Stimulated activated CD8-positive, alpha-beta memory T cell treated with anti-CD3 and anti-CD28 coated beads, Interleukin-4, amount 100 ng/mL, for 4 hours (primary cell): ENCODE data around the gene CYP3A7.
"Not testable (repeated sequence)": the region's sequence is repeated elsewhere in the genome, so short reads cannot be mapped to it uniquely, and the experiment has no call there.

Experiments used
- DNase-seq, 2 donors: peaks; one replicate each; pipeline ENCODE4 v3.0.0-alpha.2; 2020; ENCODE audit warnings: low read depth in 2 of 2, low spot score in 1 of 2

Gene CYP3A7

GRCh38 chr7:99742737-99743394 lies 7.9 kb upstream of the CYP3A7 start:
- DNase-seq, result no peak

DNA sequence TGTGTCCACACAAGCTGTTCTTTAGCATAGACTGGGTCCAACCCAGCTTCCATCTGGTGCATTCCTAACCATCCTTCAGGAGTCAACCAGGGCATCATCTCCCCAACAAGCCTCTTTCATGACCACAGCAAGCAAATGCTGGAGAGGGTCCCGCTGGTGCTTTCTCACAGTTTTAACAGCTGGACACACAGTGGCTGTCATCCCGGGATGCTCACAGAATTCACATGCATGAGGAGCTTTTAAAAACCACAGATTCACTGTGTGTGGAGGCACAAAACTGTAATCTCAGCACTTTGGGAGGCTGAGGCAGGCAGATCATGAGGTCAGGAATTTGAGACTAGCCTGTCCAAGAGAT lies 6.4 kb upstream of the CYP3A7 start:
- DNase-seq, result no peak

DNA sequence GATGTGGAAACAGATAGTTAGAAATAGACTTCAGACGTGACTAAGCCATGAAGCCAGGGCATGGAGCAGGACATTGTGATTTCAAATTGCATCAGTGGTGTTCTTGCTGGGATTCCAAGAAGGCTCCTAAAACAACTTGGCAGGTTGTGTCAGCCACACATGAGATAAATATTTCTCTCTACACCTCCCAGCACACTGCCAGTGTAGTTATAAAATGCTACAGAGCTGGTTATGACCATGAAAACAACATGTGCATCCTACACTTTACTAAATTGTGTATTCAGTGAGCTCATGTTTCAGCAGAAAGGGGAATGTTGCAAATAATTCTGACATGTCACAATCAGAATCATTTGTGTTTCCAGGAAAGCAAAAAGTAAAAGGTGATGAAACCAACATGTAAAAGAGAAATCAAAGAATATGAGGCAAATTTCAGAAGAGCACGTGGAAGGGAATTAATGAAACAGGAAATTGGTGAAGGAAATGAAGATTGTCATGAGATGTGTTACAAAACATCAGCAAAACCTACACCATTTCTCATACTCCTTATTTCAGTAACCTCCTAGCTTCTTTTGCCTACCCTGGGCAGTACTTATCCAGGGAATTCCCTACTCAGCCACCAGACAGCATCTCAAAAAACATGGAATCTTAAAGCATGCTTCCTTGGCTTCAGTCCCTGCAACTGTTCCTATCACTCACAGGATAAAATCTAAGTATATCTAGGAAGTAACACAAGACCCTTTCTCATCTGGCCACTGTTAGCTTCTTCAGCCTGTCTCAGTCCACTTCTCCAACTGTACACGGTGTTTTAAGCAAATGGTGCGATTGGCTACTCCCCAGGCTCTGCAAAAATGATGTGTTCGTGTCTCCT lies 5.8 kb upstream of the CYP3A7 start:
- DNase-seq, result no peak

- no peak for DNase-seq
These were observed 4.9 kb upstream of the CYP3A7 start for GRCh38 chr7:99739699-99740572.

DNA sequence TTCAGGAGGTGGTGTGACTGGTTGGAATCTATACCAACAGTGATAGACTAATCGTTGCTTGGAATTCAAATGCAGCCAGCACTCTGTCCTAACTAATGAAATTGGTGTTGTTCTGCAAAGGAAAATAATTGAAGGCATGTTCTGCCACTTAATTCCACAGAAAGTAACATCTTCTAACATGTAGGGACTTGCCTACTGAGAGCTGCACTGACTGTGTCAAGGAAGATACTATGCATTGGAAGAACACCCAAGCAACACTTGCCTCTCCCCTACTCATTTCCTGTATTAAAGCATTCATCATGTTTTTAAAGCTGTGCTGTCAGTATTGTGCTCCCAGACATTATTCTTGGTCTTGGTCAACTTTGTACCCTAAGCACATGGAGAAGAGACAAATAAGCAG lies 2.7 kb upstream of the CYP3A7 start:
- no peak for DNase-seq

GRCh38 chr7:99736667-99737066 lies 1.7 kb upstream of the CYP3A7 start:
- DNase-seq, result not testable (repeated sequence)

GRCh38 chr7:99733448-99733847 lies 1.5 kb downstream of the CYP3A7 start:
- DNase-seq, result no peak

GRCh38 chr7:99733003-99733402 lies 2.0 kb downstream of the CYP3A7 start:
- no peak for DNase-seq

DNA sequence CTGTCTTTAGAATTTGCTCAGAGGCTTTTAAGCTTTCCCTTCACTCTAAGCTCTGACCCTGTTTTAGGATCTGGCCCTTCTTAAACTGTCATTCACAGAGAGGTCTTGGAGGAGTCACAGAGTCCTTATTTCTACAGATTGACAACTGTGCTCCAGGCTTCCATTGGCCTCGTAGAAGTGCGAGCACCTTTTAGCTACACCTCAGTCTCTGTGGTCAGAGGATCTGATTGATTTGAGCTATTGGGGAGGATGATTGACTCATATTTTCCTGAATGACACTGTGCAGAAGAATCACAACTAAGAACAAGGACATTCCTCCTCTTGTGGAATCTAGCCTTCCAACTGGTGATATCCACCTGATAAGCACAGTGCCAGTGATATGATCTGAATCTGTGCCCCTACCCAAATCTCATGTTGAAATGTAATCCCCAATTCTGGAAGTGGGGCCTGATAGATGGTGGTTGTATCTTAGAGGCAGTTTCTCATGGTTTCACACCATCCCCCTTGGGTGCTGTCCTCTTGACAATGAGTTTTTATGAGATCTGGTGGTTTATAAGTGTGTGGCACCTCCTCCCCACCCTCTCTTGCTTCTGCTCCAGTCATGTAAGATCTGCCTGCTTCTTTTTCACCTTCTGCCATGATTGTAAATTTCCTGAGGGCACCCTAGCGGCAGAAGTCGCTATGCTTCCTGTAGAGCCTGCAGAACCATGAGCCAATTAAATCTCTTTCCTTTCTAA lies 3.2 kb downstream of the CYP3A7 start:
- DNase-seq, result no peak

- no peak for DNase-seq
These were observed 4.0 kb downstream of the CYP3A7 start for GRCh38 chr7:99730992-99731391.

DNA sequence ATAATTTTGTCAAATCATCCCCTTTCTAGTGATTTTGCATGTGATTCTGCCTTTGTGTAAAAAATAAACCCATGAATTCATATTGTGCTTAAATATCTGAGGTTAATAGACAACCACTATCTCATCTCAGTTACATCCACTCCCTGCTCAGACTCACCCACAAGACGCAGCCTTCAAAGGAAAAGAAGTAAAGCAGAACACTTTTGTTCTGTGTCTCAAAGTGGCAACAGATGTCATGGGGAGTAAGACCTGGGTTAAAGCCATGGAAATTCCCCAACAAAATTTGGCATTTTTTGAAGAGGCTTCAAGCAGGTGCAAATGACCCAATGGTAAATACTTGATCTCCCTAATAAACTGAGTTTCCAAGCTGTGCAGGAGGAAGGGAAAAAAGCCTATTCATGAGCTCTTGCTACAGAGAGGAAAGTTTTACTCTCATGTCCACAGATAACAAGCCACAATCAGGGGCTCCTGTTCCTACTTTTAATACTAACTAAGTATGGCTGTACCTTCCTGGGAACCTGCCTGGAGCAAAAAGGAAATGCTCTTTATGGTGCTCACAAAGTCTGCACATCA lies 4.7 kb downstream of the CYP3A7 start:
- DNase-seq, result no peak

DNA sequence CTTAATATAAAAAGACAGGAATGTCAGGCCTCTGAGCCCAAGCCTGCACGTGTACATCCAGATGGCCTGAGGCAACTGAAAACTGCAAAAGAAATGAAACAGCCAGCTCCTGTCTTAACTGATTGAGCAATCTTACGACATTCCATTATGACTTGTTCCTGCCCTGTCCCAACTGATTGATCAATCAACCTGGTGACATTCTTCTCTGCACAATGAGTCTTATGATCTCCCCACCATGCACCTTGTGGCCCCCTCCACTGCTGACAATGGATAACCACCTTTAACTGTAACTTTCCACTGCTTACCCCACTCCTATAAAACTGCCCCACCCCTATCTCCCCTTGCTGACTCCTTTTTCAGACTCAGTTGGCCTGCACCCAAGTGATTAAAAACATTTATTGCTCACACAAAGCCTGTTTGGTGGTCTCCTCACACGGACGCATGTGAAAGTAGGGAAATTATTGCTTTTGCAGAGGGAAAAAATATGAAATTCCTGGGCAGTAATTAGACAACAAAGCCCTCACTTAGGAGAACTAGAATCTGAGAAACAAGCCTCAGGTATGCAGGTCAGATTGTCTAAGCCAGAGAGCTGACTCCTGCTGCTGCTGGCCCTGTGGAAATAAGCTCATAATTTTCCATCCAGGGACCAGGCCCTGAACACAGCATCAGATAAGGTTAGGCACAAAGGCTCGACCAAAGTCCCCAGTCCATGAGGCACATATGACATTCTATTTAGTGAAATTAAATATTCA lies 5.3 kb downstream of the CYP3A7 start:
- DNase-seq, result no peak

GRCh38 chr7:99728615-99729014 lies 6.4 kb downstream of the CYP3A7 start:
- no peak for DNase-seq

DNA sequence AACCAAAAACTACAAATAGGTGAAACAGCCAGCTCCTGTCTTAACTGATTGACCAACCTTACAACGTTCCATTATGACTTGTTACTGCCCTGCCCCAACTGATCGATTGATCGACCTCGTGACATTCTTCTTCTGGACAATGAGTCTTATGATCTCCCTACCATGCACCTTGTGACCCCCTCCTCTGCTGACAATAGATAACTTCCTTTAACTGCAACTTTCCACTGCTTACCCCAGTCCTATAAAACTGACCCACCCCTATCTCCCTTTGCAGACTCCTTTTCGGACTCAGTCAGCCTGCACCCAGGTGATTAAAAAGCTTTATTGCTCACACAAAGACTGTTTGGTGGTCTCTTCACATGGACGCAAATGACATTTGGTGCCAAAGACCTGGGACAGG lies 11.8 kb downstream of the CYP3A7 start:
- not testable (repeated sequence) for DNase-seq

- no peak for DNase-seq
These were observed 14.0 kb downstream of the CYP3A7 start for GRCh38 chr7:99720800-99721595.

- no peak for DNase-seq
These were observed 14.8 kb downstream of the CYP3A7 start for GRCh38 chr7:99719996-99720769.

DNA sequence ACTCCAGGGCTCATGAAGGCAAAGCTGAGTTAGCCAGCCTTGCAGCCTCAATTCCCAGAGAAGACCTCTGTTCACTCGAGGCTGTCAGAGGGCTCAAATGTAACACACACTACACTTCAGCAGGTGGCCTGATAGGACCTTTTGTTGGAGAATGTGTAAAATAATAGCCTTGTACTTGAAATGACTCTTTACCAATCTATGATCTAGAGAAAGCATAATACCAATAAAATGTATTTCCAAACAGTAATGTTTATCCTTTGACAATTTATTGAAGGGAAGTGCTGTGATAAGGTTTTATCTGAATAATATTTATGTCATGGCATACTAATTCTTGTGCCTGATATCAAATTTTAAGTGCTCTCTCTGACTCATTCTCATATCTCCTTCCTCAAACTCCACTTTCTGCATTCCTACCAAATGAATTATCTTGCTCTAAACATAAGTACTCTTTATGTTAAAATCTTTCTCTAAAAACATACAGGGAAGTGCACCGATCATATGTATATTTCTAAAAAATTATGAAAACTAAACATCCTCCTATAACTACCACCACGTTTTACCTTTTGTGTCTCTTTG lies 20.9 kb downstream of the CYP3A7 start:
- DNase-seq, result no peak
